Spinal cord (tissue), 10 donors: ENCODE measurements around the gene DGAT2. TPM values are rescaled to one million over a fixed set of nuclear protein-coding genes. Genes with fewer than 3 reads are reported as not detected.
A peak's percentile ranks its signal among the peaks of the same experiment; 100 is the strongest.

Source experiments
- DNase-seq, 6 donors: peaks; one replicate each; pipeline versions ENCODE4 v3.0.0 to v3.0.0-alpha.2; 2013 to 2015; ENCODE audit warnings: low spot score in 6 of 6, low read depth in 4 of 6
- H3K27ac ChIP-seq: one replicate; pipeline ENCODE4 v1.5.1; 2013; ENCODE audit warnings: low read depth, low read length, control low read depth
- H3K27me3 ChIP-seq: one replicate; pipeline ENCODE4 v1.6.1; 2013; ENCODE audit warnings: low read length; ENCODE audit not compliant: control insufficient read depth, insufficient read depth
- H3K36me3 ChIP-seq: one replicate; pipeline ENCODE4 v1.6.1; 2013; ENCODE audit warnings: low read length; ENCODE audit not compliant: control insufficient read depth, insufficient read depth
- H3K4me1 ChIP-seq: one replicate; pipeline ENCODE4 v1.6.1; 2013; ENCODE audit warnings: low read length; ENCODE audit not compliant: control insufficient read depth, insufficient read depth
- H3K4me3 ChIP-seq: one replicate; pipeline ENCODE4 v1.5.1; 2013; ENCODE audit warnings: low read depth, low read length, control low read depth
- H3K9me3 ChIP-seq: one replicate; pipeline ENCODE4 v1.6.1; 2013; ENCODE audit warnings: low read length; ENCODE audit not compliant: control insufficient read depth, insufficient read depth
- whole genome bisulfite sequencing: methylation state at CpG from one replicate; pipeline ENCODE4 v1.1.5; 2013; ENCODE audit warnings: missing lambda C conversion rate; ENCODE audit not compliant: insufficient coverage; 5-methylcytosine and 5-hydroxymethylcytosine counted together
- polyA plus RNA-seq, 2 donors: library from polyadenylated mRNA; unstranded; fragments of 120-200 nt; gene quantifications; one replicate each; pipeline ENCODE4 v1.2.1, GENCODE V29; 2013; ENCODE audit not compliant: insufficient read length in 2 of 2
- total RNA-seq, 2 donors: library from RNA; depleted of rRNA in 1 of 2; stranded (reverse); fragments of 120-200 nt in 1 of 2; fragments of >200 nt in 1 of 2; gene quantifications; one replicate each; pipeline versions ENCODE4 v1.2.3 to v1.2.4, GENCODE V29; 2013 to 2014
- donor health status: healthy.

The DGAT2 gene
- total and polyA plus RNA-seq, 4 donors: 5.1 to 6.4 (median 5.5) TPM

DNA sequence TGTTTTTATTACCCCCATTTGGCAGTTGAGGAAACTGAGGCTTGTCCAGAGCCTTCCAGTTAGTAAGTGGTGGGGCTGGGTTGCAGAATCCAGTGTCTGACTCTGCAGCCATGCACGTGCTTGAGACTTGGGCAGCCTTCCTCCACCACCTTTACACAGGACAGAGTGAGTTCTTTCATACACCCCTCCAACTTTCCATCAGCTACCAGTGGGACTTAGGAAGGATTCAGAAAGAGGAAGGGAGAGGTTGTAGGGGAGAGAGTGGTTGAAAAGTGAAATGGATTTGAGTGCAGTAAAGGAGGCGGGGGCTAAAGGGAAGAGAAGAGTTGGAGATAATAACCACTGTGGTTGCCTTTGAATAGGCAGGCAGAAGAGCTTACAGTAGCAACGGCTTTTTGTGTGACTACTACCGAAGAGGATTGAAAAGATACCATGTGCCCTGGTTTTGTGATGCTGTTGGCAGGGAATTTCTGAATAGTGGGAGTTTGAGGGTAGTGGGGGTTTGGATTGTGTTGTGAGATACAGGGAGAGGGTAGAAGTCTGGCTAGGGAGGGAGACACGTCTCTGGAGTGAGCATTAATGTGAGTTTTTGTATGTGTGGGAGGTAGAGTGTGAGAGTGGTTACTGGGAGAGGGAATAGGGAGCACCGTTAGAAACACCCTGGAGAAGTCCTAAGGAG is 48.1 kb downstream of the DGAT2 start:
- DNase-seq: peak in 2 of 6 donors; percentile 17 to 23
- Histone ChIP-seq H3K4me1 (peaks cover 16% of the 10 kb centered on the region), H3K4me3 (peak overlapping the region; percentile 88), H3K9me3 (no peaks in the 10 kb centered on the region), H3K27ac (no peak overlapping the region), H3K36me3 (no peaks in the 10 kb centered on the region), H3K27me3 (no peaks in the 10 kb centered on the region)
- WGBS: 19% methylated on average over 5 of the region's 6 CpGs

GRCh38 chr11:75820645-75821044 is 52.1 kb downstream of the DGAT2 start:
- peaks cover 8% of the 10 kb centered on the region for H3K4me1 ChIP-seq
- no CpG with 5 or more reads among the region's 1 CpG for WGBS
- no peaks in the 10 kb centered on the region for H3K9me3 ChIP-seq
- H3K4me3 ChIP-seq: no peak overlapping the region
- no peak for DNase-seq
- H3K27me3 ChIP-seq: no peaks in the 10 kb centered on the region
- no peak overlapping the region for H3K27ac ChIP-seq
- no peaks in the 10 kb centered on the region for H3K36me3 ChIP-seq

DNA sequence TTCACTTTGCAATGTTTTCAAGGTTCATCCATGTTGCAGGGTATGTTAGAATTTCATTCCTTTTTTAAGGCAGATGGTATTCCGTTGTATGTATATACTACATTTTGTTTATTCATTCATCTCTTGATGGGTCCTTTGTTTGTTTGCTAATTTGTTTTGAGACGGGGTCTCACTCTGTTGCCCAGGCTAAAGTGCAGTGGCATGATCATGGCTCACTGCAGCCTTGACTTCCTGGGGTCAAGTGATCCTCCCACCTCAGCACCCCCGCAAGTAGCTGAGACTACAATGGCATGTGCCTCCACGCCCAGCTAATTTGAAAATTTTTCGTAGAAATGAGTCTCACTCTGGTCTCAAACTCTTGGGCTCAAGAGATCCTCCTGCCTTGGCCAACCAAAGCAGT is 52.6 kb downstream of the DGAT2 start:
- no peaks in the 10 kb centered on the region for H3K9me3 ChIP-seq
- no peaks in the 10 kb centered on the region for H3K36me3 ChIP-seq
- H3K27me3 ChIP-seq: no peaks in the 10 kb centered on the region
- H3K4me1 ChIP-seq: peaks cover 8% of the 10 kb centered on the region
- no peak overlapping the region for H3K4me3 ChIP-seq
- WGBS: 96% methylated on average over 3 of the region's 5 CpGs
- H3K27ac ChIP-seq: no peak overlapping the region
- no peak for DNase-seq

- Histone ChIP-seq H3K9me3 (no peaks in the 10 kb centered on the region), H3K36me3 (no peaks in the 10 kb centered on the region), H3K27me3 (no peaks in the 10 kb centered on the region), H3K27ac (no peak overlapping the region), H3K4me1 (peaks cover 4% of the 10 kb centered on the region), H3K4me3 (no peak overlapping the region)
- DNase-seq: no peak
- WGBS: 100% methylated on average over 1 of the region's 3 CpGs
Observed at GRCh38 chr11:75822541-75822940, 54.0 kb downstream of the DGAT2 start.

DNA sequence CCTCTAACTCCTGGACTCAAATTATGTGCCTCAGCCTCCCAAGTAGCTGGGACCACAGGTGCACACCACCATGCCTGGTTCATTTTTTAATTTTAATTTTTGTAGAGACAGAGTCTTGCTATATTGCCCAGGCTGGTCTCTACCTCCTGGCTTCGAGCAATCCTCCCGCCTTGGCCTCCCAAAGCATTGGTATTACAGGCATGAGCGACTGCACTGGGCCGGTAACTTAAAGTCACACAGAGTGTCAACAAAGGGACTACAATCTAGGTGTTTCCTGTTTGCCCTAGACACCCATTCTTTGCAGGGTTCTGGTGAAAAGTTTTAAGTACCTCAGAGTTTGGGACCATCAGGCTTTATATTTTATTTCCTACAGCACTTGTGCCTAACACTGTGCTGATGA is 54.8 kb downstream of the DGAT2 start:
- whole genome bisulfite sequencing: 95% methylated on average over 4 of the region's 4 CpGs
- H3K27ac ChIP-seq: no peak overlapping the region
- DNase-seq: no peak
- H3K27me3 ChIP-seq: no peaks in the 10 kb centered on the region
- no peaks in the 10 kb centered on the region for H3K4me1 ChIP-seq
- no peak overlapping the region for H3K4me3 ChIP-seq
- no peaks in the 10 kb centered on the region for H3K36me3 ChIP-seq
- H3K9me3 ChIP-seq: no peaks in the 10 kb centered on the region

- Histone ChIP-seq H3K36me3 (no peaks in the 10 kb centered on the region), H3K27me3 (no peaks in the 10 kb centered on the region), H3K4me3 (no peak overlapping the region), H3K9me3 (no peaks in the 10 kb centered on the region), H3K27ac (no peak overlapping the region), H3K4me1 (no peaks in the 10 kb centered on the region)
- no CpG with 5 or more reads among the region's 4 CpGs for WGBS
- DNase-seq: no peak
Observed at GRCh38 chr11:75823946-75824345, 55.4 kb downstream of the DGAT2 start.

DNA sequence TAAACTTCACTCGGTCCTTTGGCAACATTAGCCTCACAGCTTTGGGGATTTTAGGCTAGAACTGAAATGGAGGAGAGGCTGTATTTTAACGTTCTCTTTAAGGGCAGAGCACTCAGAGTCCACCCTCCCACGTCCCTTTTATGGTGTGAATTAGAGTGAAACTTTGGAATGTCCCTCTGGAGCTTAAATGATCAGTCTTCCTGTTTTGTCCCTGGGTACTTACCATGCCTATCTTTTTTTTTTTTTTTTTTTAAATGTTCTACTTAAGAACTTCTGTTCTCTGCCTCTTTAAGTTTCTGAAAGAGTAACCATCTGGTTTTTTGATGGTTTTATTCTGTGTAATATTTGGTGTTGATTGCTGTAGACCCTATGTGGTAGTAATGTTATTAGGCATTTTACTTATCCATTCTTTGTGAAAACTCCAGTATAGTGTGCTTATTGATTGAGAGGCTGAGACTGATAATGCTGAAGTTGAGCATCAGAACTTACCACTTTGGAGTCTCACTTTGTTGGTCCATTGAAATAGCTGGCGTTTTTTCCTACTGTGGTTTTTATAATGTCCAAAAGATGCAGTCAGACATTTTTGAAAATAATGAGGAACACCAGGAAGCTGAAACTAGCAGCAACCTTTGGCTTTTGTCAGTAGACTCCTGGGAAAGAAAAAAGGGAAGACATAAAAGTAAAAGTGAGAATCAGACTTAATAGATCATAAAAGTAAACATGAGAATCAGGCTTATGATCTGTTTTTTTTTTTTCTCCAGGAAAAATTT is 58.1 kb downstream of the DGAT2 start:
- Histone ChIP-seq H3K4me1 (no peaks in the 10 kb centered on the region), H3K36me3 (no peaks in the 10 kb centered on the region), H3K9me3 (no peaks in the 10 kb centered on the region), H3K27me3 (no peaks in the 10 kb centered on the region), H3K27ac (no peak overlapping the region), H3K4me3 (no peak overlapping the region)
- WGBS: 80% methylated on average over 1 of the region's 4 CpGs
- no peak for DNase-seq

DNA sequence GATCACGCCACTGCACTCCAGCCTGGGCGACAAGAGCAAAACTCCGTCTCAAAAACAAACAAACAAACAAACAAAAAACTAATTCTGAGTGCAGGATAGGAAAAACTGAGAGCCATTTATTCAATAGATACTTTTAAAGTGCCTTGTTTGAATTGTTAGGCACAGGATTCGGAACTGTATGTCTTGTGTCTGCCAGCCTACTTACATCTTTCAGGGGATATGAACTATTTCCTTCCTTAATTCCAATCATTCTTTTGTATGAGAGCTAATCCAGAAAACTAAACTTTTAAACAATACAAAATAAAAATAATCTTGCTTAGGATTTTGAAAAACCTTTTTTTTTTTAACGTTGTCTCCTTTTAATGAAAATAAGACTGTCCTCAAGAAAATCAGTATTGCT is 59.0 kb downstream of the DGAT2 start:
- H3K9me3 ChIP-seq: no peaks in the 10 kb centered on the region
- no peaks in the 10 kb centered on the region for H3K4me1 ChIP-seq
- no CpG with 5 or more reads among the region's 5 CpGs for WGBS
- no peak overlapping the region for H3K4me3 ChIP-seq
- no peaks in the 10 kb centered on the region for H3K27me3 ChIP-seq
- no peak for DNase-seq
- no peaks in the 10 kb centered on the region for H3K36me3 ChIP-seq
- no peak overlapping the region for H3K27ac ChIP-seq

DNA sequence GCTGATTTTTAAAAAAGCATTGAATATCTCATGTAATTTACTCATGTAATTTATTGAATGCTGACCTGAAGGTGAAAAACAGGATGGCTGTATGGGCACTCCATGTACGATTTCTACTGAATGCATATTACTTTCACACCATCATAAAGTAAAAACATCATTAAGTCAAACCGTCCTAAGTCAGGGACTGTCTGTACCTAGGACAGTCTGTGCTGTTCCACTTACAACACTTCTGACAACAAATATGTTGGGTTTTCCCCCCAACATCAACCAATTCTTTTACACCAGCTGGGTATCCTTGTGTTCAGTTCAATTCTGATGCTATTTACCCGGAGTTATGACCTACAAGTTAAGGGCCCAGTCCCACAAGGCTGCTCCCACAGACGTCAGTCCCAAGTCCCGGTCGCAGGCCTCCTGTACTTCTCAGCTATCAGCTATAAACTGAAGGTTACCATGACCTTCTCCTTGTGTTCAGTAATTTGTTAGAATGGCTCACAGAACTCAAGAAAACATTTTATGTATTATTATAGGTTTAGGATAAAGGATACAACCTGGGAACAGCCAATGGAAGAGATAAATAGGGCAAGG is 63.4 kb downstream of the DGAT2 start:
- no peak for DNase-seq
- no peak overlapping the region for H3K27ac ChIP-seq
- H3K4me1 ChIP-seq: no peaks in the 10 kb centered on the region
- no peak overlapping the region for H3K4me3 ChIP-seq
- H3K9me3 ChIP-seq: no peaks in the 10 kb centered on the region
- WGBS: 93% methylated on average over 2 of the region's 6 CpGs
- H3K36me3 ChIP-seq: no peaks in the 10 kb centered on the region
- H3K27me3 ChIP-seq: no peaks in the 10 kb centered on the region

DNA sequence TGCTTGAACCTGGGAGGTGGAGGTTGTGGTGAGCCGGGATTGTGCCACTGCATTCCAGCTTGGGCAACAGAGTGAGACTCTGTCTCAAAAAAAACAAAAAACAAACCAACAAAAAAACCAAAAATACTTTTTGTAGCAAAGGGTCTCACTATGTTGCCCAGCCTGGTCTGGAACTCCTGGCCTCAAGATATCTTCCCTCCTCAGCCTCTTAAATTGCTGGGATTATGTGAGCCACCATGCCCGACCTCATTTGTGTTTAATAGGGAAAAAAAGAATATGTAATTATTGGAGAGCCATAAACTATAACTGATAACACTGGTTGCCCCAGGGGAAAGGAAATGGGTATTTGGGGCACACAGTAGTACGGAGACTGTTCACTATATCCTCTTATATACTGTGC is 66.2 kb downstream of the DGAT2 start:
- WGBS: no CpG with 5 or more reads among the region's 3 CpGs
- no peak overlapping the region for H3K4me3 ChIP-seq
- no peaks in the 10 kb centered on the region for H3K27me3 ChIP-seq
- no peaks in the 10 kb centered on the region for H3K36me3 ChIP-seq
- no peak overlapping the region for H3K27ac ChIP-seq
- no peaks in the 10 kb centered on the region for H3K9me3 ChIP-seq
- DNase-seq: no peak
- no peaks in the 10 kb centered on the region for H3K4me1 ChIP-seq
